ENCODE data around the gene VPS39.

VPS39 gene

DNA sequence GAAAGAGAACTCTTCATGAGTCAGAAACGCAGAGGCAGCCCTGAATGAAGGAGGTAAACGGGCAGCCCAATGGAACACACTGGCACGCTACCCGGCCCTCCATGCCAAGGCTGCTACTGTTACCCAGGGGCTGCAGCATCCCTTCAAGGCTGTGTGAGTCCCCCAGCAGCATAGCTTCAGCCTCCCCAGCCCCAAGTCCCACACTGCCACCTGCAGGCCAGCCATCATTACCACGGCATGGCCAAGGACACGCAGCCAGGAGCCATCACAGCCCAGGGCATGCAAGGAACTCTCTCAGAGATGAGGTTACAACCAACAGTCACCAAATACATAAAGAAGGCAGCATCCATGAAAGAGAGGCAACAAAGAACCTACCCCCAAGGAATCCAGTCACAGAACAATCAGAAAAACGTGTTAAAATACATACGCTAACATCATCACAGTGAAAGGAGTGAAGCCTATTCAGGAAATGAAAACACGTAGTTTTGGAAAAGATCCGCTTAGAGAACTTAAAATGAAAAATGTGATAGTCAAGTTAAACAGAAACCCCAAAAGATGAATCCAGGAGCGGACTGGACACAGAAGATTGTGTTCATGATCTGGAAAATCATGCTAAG is 74.1 kb downstream of the VPS39 start:
- Histone ChIP-seq H3K4me1 (ENCODE audit: control insufficient read depth, insufficient read depth, low read length) (no peaks in the 10 kb centered on the region), H3K9me3 (ENCODE audit: control insufficient read depth, low read length) (no peaks in the 10 kb centered on the region), H3K27me3 (replicated peaks; ENCODE audit: control insufficient read depth, insufficient read depth, low read length) (peaks cover 39% of the 10 kb centered on the region), H3K4me3 (ENCODE audit: low read length) (no peak overlapping the region), H3K36me3 (ENCODE audit: control insufficient read depth, insufficient read depth, low read length, severe bottlenecking) (no peaks in the 10 kb centered on the region), H3K9ac (ENCODE audit: low read length) (no peak overlapping the region)
- peak; percentile 31 for DNase-seq (ENCODE audit: low read depth)

DNA sequence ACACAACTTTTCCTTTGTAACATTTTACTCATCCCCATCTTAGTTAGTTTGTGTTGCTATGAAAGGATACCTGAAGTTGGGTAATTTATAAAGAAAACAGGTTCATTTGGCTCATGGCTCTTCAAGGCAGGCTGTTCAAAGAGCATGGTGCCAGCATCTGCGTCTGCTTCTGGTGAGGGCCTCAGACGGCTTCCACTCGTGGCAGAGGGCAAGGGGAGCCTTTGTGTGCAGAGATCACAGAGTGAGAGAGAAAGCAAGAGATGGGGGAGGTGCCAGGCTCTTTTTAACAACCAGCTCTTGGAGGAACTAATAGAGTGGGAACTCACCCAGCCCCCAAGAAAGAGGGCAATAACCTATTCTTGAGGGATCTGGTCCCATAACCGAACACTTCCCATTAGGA is 74.7 kb downstream of the VPS39 start:
- no peak for DNase-seq (ENCODE audit: low read depth)
- Histone ChIP-seq H3K9ac (ENCODE audit: low read length) (no peak overlapping the region), H3K27me3 (replicated peaks; ENCODE audit: control insufficient read depth, insufficient read depth, low read length) (peaks cover 38% of the 10 kb centered on the region), H3K4me3 (ENCODE audit: low read length) (no peak overlapping the region), H3K9me3 (ENCODE audit: control insufficient read depth, low read length) (no peaks in the 10 kb centered on the region), H3K36me3 (ENCODE audit: control insufficient read depth, insufficient read depth, low read length, severe bottlenecking) (no peaks in the 10 kb centered on the region), H3K4me1 (ENCODE audit: control insufficient read depth, insufficient read depth, low read length) (no peaks in the 10 kb centered on the region)

DNA sequence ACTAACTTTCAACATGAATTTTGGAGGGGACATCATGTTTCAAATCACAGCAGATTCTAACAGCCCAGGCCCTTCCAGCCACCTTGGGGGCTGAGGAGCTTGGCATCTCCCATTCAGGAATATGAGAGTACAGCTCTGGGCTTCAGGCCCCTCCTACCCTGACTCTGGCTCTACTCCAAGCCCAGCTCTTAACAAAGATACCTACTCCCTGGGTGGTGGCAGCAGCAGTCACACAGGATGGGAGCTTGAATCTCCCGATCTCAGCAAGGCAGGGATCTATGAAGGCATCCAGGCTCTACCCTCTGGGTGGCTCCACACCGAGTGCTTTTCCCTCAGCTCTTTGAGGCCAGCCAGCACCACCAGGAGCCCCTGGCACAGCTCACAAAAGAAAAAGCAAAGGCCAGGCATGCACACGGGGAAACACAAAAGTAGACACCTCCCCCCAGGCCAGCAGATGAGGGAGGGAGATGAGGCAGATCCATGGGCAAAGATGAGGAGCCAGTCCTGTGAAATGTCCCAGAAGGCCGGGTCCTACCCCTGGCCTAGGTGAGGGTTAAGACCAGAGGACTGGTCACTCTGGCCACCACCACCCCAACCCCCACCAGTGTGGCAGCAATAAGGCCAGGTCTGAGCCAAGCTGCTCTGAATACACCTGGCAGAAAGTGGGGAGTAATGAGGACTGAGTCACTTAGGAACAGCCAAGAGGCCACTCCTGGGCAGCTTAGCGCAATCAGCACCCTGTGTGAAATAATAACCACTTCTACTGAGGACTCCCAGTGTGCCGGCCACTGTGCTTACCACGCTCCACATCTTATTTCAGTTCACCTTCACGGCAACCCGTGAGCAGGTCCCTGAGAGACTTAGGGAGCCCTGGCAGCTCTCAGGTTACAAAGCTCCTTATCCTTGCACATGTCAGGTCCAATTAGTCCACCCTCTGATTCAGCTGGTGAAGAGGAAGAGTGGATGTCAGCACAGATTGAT is 76.0 kb downstream of the VPS39 start:
- Histone ChIP-seq H3K4me3 (ENCODE audit: low read length) (no peak overlapping the region), H3K4me1 (ENCODE audit: control insufficient read depth, insufficient read depth, low read length) (no peaks in the 10 kb centered on the region), H3K9me3 (ENCODE audit: control insufficient read depth, low read length) (no peaks in the 10 kb centered on the region), H3K36me3 (ENCODE audit: control insufficient read depth, insufficient read depth, low read length, severe bottlenecking) (no peaks in the 10 kb centered on the region), H3K27me3 (replicated peaks; ENCODE audit: control insufficient read depth, insufficient read depth, low read length) (peaks cover 50% of the 10 kb centered on the region), H3K9ac (ENCODE audit: low read length) (no peak overlapping the region)
- DNase-seq (ENCODE audit: low read depth): no peak

DNA sequence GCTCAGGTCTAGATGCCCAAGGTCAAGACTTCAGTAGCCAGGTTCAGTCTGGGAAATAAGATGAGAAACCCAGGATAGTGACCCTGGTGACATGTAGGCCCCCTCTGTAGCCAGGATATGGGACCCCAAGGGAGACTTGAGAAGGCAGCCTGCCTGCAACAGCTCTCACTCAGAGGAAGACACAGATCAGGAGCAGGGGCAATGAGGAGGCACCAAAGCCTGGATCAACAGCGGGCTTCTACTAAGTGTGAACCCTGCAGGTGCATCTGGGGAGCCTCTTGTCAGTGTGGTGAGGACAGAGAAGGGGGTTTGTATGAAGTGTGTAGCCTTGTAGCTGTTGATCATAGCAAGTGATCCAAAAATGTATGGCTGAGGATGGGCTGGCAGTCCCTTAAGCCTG is 77.1 kb downstream of the VPS39 start:
- no peak for DNase-seq (ENCODE audit: low read depth)
- H3K9ac ChIP-seq (ENCODE audit: low read length): no peak overlapping the region
- H3K4me3 ChIP-seq (ENCODE audit: low read length): no peak overlapping the region
- no peaks in the 10 kb centered on the region for H3K4me1 ChIP-seq (ENCODE audit: control insufficient read depth, insufficient read depth, low read length)
- H3K27me3 ChIP-seq (replicated peaks; ENCODE audit: control insufficient read depth, insufficient read depth, low read length): peaks cover 45% of the 10 kb centered on the region
- H3K9me3 ChIP-seq (ENCODE audit: control insufficient read depth, low read length): no peaks in the 10 kb centered on the region
- no peaks in the 10 kb centered on the region for H3K36me3 ChIP-seq (ENCODE audit: control insufficient read depth, insufficient read depth, low read length, severe bottlenecking)

DNA sequence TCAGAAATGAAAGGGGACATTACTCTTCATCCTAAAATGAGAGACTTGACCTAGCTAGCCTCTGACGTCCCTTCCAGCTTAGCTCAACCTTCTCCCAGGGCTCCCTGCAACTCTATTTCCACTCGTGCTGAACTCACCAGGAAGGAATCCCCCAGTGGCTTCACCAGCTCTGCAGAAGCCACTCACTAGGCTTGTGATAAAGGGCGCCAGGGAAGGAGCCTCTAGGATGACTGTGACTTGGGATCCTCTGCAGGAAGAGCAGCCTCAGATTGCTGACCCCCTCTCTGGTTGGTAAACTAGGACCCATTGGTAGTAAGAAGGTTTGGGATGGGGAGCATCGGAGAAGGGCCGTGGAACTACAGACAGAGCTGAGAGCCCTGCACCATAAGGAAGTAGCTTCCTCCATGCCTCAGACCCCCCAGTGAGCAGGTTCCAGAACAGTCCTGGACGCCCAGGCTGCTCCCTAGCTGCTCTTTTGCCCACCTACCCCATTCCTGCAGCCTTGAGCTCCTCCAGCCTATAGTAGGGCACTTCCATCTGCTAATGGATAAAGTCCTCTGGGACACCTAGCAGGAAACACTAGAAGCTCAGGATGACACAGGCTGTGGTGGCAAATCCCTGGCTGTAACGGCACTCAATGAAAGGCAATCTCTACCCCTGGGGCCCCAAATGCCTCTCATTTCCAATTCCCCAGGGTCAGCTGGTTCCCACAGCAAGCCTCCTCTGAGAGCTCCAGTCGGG is 77.7 kb downstream of the VPS39 start:
- Histone ChIP-seq H3K9me3 (ENCODE audit: control insufficient read depth, low read length) (no peaks in the 10 kb centered on the region), H3K36me3 (ENCODE audit: control insufficient read depth, insufficient read depth, low read length, severe bottlenecking) (no peaks in the 10 kb centered on the region), H3K4me3 (ENCODE audit: low read length) (no peak overlapping the region), H3K4me1 (ENCODE audit: control insufficient read depth, insufficient read depth, low read length) (no peaks in the 10 kb centered on the region), H3K27me3 (replicated peaks; ENCODE audit: control insufficient read depth, insufficient read depth, low read length) (peaks cover 50% of the 10 kb centered on the region), H3K9ac (ENCODE audit: low read length) (no peak overlapping the region)
- no peak for DNase-seq (ENCODE audit: low read depth)

DNA sequence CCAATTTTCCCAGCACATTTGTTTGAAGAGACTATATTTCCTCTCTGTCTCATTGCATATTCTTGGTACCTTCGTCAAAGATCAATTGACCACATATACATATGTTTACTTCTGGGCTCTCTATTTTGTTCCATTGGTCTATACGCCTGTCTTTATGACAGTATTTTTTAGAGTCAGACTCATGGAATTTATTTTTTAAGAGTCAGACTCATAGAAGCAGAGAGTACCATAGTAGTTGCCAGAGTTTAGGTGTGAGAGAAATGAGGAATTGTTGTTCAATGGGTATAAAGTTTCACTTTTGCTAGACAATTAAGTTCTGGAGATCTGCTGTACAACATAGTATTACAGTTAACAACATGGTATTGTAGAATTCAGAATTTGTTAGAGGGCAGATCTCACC is 78.7 kb downstream of the VPS39 start:
- H3K9me3 ChIP-seq (ENCODE audit: control insufficient read depth, low read length): no peaks in the 10 kb centered on the region
- H3K9ac ChIP-seq (ENCODE audit: low read length): no peak overlapping the region
- no peak for DNase-seq (ENCODE audit: low read depth)
- H3K4me1 ChIP-seq (ENCODE audit: control insufficient read depth, insufficient read depth, low read length): no peaks in the 10 kb centered on the region
- no peak overlapping the region for H3K4me3 ChIP-seq (ENCODE audit: low read length)
- H3K27me3 ChIP-seq (replicated peaks; ENCODE audit: control insufficient read depth, insufficient read depth, low read length): peaks cover 51% of the 10 kb centered on the region
- H3K36me3 ChIP-seq (ENCODE audit: control insufficient read depth, insufficient read depth, low read length, severe bottlenecking): no peaks in the 10 kb centered on the region

DNA sequence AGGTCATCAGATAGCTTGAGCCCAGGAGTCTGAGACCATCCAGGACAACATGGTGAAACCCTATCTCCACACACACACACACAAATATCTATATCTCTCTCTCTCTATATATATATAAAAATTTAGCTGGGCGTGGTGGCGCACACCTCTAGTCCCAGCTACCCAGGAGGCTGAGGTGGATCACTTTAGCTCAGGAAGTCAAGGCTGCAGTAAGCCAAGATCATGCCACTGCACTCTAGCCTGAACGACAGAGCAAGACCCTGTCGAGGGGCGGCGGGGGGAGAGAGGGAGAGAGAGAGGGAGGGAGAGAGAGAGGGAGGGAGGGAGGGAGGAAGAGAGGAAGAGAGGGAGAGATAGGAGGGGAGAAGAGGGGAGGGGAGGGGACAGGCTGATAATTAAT is 79.6 kb downstream of the VPS39 start:
- no peak overlapping the region for H3K9ac ChIP-seq (ENCODE audit: low read length)
- no peaks in the 10 kb centered on the region for H3K4me1 ChIP-seq (ENCODE audit: control insufficient read depth, insufficient read depth, low read length)
- no peaks in the 10 kb centered on the region for H3K36me3 ChIP-seq (ENCODE audit: control insufficient read depth, insufficient read depth, low read length, severe bottlenecking)
- H3K27me3 ChIP-seq (replicated peaks; ENCODE audit: control insufficient read depth, insufficient read depth, low read length): peaks cover 56% of the 10 kb centered on the region
- no peaks in the 10 kb centered on the region for H3K9me3 ChIP-seq (ENCODE audit: control insufficient read depth, low read length)
- no peak overlapping the region for H3K4me3 ChIP-seq (ENCODE audit: low read length)
- DNase-seq (ENCODE audit: low read depth): no peak

DNA sequence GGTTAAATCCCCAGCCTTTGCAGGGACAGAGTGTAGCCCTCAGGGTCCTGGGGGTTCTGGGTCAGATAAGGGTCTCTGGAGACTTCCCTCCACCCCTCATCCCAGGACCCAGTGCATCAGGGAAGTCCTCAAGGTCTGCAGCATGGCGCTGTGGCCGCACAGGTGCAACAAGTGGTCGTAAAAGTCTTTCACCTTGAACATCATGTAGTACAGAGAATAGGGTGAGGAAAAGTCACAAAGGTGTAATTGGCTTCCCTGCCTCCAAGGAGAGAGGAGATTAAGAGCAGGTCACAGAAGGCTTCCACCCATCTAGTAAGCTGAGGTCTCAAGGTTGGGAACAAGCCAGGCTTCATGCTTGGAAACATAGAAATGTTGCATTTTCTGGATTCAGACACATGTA is 84.6 kb downstream of the VPS39 start:
- DNase-seq (ENCODE audit: low read depth): no peak
- peaks cover 69% of the 10 kb centered on the region for H3K27me3 ChIP-seq (replicated peaks; ENCODE audit: control insufficient read depth, insufficient read depth, low read length)

DNA sequence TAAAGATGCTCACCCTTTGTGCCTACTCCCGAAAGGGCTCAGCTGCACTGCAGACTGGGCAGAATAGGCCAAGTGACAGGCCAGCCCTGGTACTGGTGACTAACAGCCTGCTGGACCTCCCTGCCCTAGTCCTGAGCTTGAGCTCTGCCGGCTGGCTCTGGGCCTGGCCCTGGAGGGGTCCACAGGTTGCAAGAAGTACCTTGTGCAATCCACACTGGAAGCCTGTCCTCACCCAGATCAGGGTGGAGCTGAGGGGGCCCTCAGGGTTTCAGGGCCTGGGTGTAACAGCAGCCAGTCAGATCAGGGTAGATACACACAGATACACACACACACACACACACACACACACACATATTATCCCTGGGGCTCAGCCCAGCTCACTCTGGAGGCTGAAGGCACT is 86.4 kb downstream of the VPS39 start:
- H3K4me3 ChIP-seq (ENCODE audit: low read length): no peak overlapping the region
- peaks cover 56% of the 10 kb centered on the region for H3K27me3 ChIP-seq (replicated peaks; ENCODE audit: control insufficient read depth, insufficient read depth, low read length)
- H3K9me3 ChIP-seq (ENCODE audit: control insufficient read depth, low read length): no peaks in the 10 kb centered on the region
- no peak overlapping the region for H3K9ac ChIP-seq (ENCODE audit: low read length)
- DNase-seq (ENCODE audit: low read depth): no peak
- H3K4me1 ChIP-seq (ENCODE audit: control insufficient read depth, insufficient read depth, low read length): no peaks in the 10 kb centered on the region
- no peaks in the 10 kb centered on the region for H3K36me3 ChIP-seq (ENCODE audit: control insufficient read depth, insufficient read depth, low read length, severe bottlenecking)

More for the DNA sequence above, 84.6 kb downstream of the VPS39 start:
- no peak overlapping the region for H3K9ac ChIP-seq (ENCODE audit: low read length)
- H3K4me3 ChIP-seq (ENCODE audit: low read length): no peak overlapping the region
- H3K36me3 ChIP-seq (ENCODE audit: control insufficient read depth, insufficient read depth, low read length, severe bottlenecking): no peaks in the 10 kb centered on the region
- H3K4me1 ChIP-seq (ENCODE audit: control insufficient read depth, insufficient read depth, low read length): no peaks in the 10 kb centered on the region
- no peaks in the 10 kb centered on the region for H3K9me3 ChIP-seq (ENCODE audit: control insufficient read depth, low read length)

DNA sequence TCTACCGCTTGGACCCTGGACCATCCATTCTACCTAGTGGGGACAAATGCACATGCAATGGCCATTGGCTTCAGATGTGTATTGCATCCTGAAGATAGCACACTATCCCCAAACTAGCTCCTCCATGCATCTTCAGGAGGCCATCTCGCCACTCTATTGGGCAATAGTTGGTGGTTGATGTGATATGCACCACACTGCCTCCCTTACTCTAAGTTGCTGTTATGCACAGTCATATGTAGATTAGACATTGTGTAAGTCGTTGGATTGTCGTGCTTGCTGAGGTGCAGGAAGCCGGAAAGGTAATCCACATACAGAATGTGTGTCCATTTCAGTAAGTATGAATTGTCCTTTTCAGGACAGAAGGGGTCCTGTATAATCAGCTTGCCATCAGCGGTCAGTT is 87.1 kb downstream of the VPS39 start:
- H3K27me3 ChIP-seq (replicated peaks; ENCODE audit: control insufficient read depth, insufficient read depth, low read length): peaks cover 54% of the 10 kb centered on the region
- no peak for DNase-seq (ENCODE audit: low read depth)
- H3K4me3 ChIP-seq (ENCODE audit: low read length): no peak overlapping the region
- H3K4me1 ChIP-seq (ENCODE audit: control insufficient read depth, insufficient read depth, low read length): no peaks in the 10 kb centered on the region
- H3K36me3 ChIP-seq (ENCODE audit: control insufficient read depth, insufficient read depth, low read length, severe bottlenecking): no peaks in the 10 kb centered on the region
- H3K9ac ChIP-seq (ENCODE audit: low read length): no peak overlapping the region
- no peaks in the 10 kb centered on the region for H3K9me3 ChIP-seq (ENCODE audit: control insufficient read depth, low read length)

DNA sequence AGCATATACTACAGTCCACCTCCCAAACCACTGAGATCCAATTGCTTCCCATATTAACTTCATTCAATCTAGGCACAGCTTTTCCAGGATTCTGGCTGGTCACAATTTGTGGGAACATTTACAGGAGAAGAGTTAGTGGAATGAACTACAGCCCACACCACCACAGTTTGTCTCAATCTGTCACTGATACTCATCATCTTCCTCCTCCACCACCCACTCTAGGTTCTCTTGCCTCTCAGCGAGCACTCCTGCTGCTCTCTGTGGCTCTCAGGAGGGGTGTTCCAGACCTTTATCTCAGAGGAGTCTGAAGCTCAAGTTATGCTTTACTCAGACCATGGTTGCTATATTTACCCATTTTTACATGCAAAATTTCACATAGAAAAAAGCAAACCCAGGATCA is 87.8 kb downstream of the VPS39 start:
- Histone ChIP-seq H3K9ac (ENCODE audit: low read length) (no peak overlapping the region), H3K4me1 (ENCODE audit: control insufficient read depth, insufficient read depth, low read length) (no peaks in the 10 kb centered on the region), H3K27me3 (replicated peaks; ENCODE audit: control insufficient read depth, insufficient read depth, low read length) (peaks cover 47% of the 10 kb centered on the region), H3K9me3 (ENCODE audit: control insufficient read depth, low read length) (no peaks in the 10 kb centered on the region), H3K4me3 (ENCODE audit: low read length) (no peak overlapping the region), H3K36me3 (ENCODE audit: control insufficient read depth, insufficient read depth, low read length, severe bottlenecking) (no peaks in the 10 kb centered on the region)
- DNase-seq (ENCODE audit: low read depth): no peak

All from adipocyte (in vitro differentiated cells).